B cell (primary cell): ENCODE measurements around the gene TRABD2A. TPM values are rescaled to one million over a fixed set of nuclear protein-coding genes. Genes with fewer than 3 reads are reported as not detected.

ENCODE experiments used
- ATAC-seq: fragments of 200-7000 bp; cut with Tn5 transposase; one replicate; pipeline ENCODE4 v1.10.0; 2021; ENCODE audit warnings: low read depth, mild to moderate bottlenecking, moderate number of reproducible peaks, moderate library complexity
- CTCF ChIA-PET: fragments of 350-600 bp; sonication (Branson Sonifier 250); formaldehyde crosslinking; loops from one replicate; lab custom pipeline; 2021; ENCODE audit warnings: antibody characterized with exemption, inconsistent platforms; lab: Charles Lee
- POLR2A ChIA-PET: fragments of 350-600 bp; sonication (Branson Sonifier 250); formaldehyde crosslinking; loops from one replicate; lab custom pipeline; 2021; ENCODE audit warnings: antibody characterized with exemption; lab: Charles Lee
- DNase-seq: peaks from one replicate; pipeline ENCODE4 v3.0.0; 2013
- H2AFZ ChIP-seq: 2 replicates; pipeline ENCODE4 v1.6.1; 2012; ENCODE audit warnings: mild to moderate bottlenecking, low read depth, low read length; ENCODE audit not compliant: insufficient read depth, poor library complexity, severe bottlenecking
- H3K27ac ChIP-seq, 2 donors: 1 replicate in 1 of 2; 2 replicates in 1 of 2; pipeline ENCODE4 v1.5.1; 2012 to 2013; ENCODE audit warnings: low read length in 2 of 2, mild to moderate bottlenecking in 2 of 2, moderate library complexity in 1 of 2
- H3K27me3 ChIP-seq, 4 experiments: fragments of 200-600 bp in 1 of 4; sonication (generic) in 1 of 4; replicated peaks in 1 of 4; 1 replicate in 2 of 4; 2 replicates in 2 of 4; pipeline versions ENCODE4 v1.6.1 to v1.7.0; 2013 to 2016; ENCODE audit warnings: low read length in 3 of 4, mild to moderate bottlenecking in 2 of 4, mixed read lengths in 1 of 4, moderate library complexity in 1 of 4; ENCODE audit not compliant: insufficient read depth in 4 of 4, control insufficient read depth in 3 of 4; ENCODE audit errors: control extremely low read depth in 1 of 4
- H3K36me3 ChIP-seq, 2 experiments: replicated peaks in 1 of 2; 1 replicate in 1 of 2; 2 replicates in 1 of 2; pipeline versions ENCODE4 v1.6.1 to v1.7.1; 2013; ENCODE audit warnings: low read length in 1 of 2; ENCODE audit not compliant: insufficient read depth in 2 of 2, control insufficient read depth in 1 of 2; ENCODE audit errors: control extremely low read depth in 1 of 2, extremely low read depth in 1 of 2
- H3K4me1 ChIP-seq, 2 donors: fragments of 200-600 bp in 1 of 2; sonication (generic) in 1 of 2; 1 replicate in 1 of 2; 2 replicates in 1 of 2; pipeline versions ENCODE4 v1.5.1 to v1.6.1; 2013 to 2017; ENCODE audit warnings: low read length in 2 of 2; ENCODE audit not compliant: control insufficient read depth in 2 of 2, insufficient read depth in 2 of 2
- H3K4me2 ChIP-seq: replicated peaks from 2 replicates; pipeline ENCODE3; 2012; ENCODE audit warnings: mild to moderate bottlenecking, low read depth, low read length; ENCODE audit not compliant: poor library complexity, severe bottlenecking
- H3K4me3 ChIP-seq, 5 experiments: fragments of 200-600 bp in 1 of 5; sonication (generic) in 1 of 5; 1 replicate in 3 of 5; 2 replicates in 2 of 5; pipeline versions ENCODE4 v1.5.1 to v1.7.0; 2011 to 2016; ENCODE audit warnings: low read length in 4 of 5, mild to moderate bottlenecking in 4 of 5, low read depth in 2 of 5, control low read depth in 1 of 5, moderate library complexity in 1 of 5; ENCODE audit not compliant: insufficient read depth in 1 of 5; ENCODE audit errors: control extremely low read depth in 1 of 5, extremely low read depth in 1 of 5
- H3K79me2 ChIP-seq: fragments of 200-600 bp; sonication (generic); one replicate; pipeline ENCODE4 v1.6.0; 2016; ENCODE audit warnings: low read length; ENCODE audit not compliant: control insufficient read depth, insufficient read depth
- H3K9ac ChIP-seq: fragments of 200-600 bp; sonication (generic); 2 replicates; pipeline ENCODE4 v1.6.1; 2017; ENCODE audit warnings: mild to moderate bottlenecking, low read length, moderate library complexity
- H3K9me3 ChIP-seq, 3 donors: one replicate each; pipeline versions ENCODE4 v1.6.1 to v1.7.1; 2013; ENCODE audit warnings: low read length in 2 of 3; ENCODE audit not compliant: control insufficient read depth in 2 of 3, insufficient read depth in 1 of 3; ENCODE audit errors: control extremely low read depth in 1 of 3
- H4K20me1 ChIP-seq: 2 replicates; pipeline ENCODE4 v1.6.0; 2012; ENCODE audit warnings: mild to moderate bottlenecking, low read length; ENCODE audit not compliant: insufficient read depth, control insufficient read depth, poor library complexity, severe bottlenecking
- H3K27ac Mint-ChIP-seq: one replicate; pipeline ENCODE4 v1.8.0; 2021; ENCODE audit warnings: mixed read lengths
- H3K27me3 Mint-ChIP-seq: one replicate; pipeline ENCODE4 v1.8.0; 2021; ENCODE audit warnings: mixed read lengths
- H3K4me1 Mint-ChIP-seq: one replicate; pipeline ENCODE4 v1.8.0; 2021; ENCODE audit warnings: mixed read lengths
- H3K4me3 Mint-ChIP-seq: one replicate; pipeline ENCODE4 v1.8.0; 2021; ENCODE audit warnings: mixed read lengths
- H3K9me3 Mint-ChIP-seq: one replicate; pipeline ENCODE4 v1.8.0; 2022; ENCODE audit warnings: mixed read lengths; ENCODE audit not compliant: insufficient read depth
- EZH2 ChIP-seq: IDR thresholded peaks from 2 replicates; pipeline ENCODE4 v1.6.1; 2012; ENCODE audit warnings: borderline replicate concordance, low read depth, mild to moderate bottlenecking, moderate library complexity, low read length; ENCODE audit not compliant: insufficient read depth, poor library complexity, severe bottlenecking
- WGBS: methylation state at CpG from one replicate; pipeline ENCODE4 v1.1.5; 2013; ENCODE audit warnings: missing lambda C conversion rate; ENCODE audit not compliant: insufficient coverage; 5-methylcytosine and 5-hydroxymethylcytosine counted together
- intact Hi-C: fragments of 100-400 bp; cut with micrococcal nuclease; formaldehyde crosslinking; loops from one replicate; pipeline ENCODE4 v1.10.0; 2022
- polyA plus RNA-seq: library from polyadenylated mRNA; depleted of rRNA; stranded (reverse); fragments of >200 nt; gene quantifications from 2 replicates; pipeline ENCODE4 v1.2.3, GENCODE V29; 2012
- total RNA-seq, 2 donors: library from RNA; stranded (reverse); fragments of 120-200 nt in 1 of 2; gene quantifications; 1 replicate in 1 of 2; 2 replicates in 1 of 2; pipeline versions ENCODE4 v1.2.3 to v1.2.4, GENCODE V29; 2013 to 2022
- TF ChIP-seq, protein P1 (sequence below): fragments of 200-600 bp; IDR thresholded peaks from one replicate; pipeline ENCODE4 v1.8.0; 2022; ENCODE audit warnings: antibody characterized with exemption, mild to moderate bottlenecking

TRABD2A gene
- total and polyA plus RNA-seq, 2 donors (not counting 1 experiment from before 2014, with no cell fraction given) = 10.1 to 11.3 TPM

DNA sequence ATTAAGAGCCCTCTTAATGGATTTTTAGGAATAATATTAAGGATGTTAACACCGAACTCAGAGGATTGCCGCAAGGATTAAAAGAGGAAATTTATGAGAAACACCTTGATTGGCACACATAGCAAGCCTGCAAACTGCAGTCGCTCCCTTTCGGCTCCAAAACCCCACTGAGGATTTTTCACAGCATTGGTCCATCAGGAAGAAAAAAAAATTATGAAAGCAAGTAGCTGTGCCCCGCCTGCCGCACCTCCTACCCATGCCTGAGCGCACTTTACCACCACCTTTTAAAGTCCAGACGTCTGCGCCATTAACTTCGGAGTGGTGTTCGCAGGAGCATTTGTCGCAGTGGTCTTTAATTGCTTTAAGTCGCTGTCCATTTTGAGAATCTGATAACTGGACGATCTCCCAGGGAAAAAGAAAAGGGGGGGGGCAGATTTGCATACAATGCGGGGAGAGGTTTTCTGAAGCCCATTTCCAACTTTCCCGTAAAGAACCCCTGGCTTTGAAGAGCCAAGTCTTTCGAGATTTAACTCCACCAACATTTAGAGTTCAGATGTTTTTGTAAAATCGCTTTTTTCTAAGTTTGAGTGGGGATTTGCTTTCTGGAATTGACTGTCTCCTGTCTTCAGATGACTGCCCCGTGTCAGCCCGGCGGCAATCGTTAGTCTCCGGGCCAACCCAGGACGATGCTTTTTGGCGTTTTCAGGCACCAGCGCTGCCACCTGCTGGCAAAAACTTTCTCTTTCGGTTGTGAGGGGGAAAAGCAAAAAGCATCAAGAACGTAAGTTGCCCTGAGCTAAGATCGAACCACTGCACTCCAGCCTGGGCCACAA, 913 bp upstream of the TRABD2A start:
- ChIA-PET CTCF (interaction anchor here (0.5 to 18.2 kb wide), 33 partner anchors 8 to 420 kb away, joined by 3 to 316 read pairs (median 4); partner anchors contain the start of genes DNAH6 and TMSB10), POLR2A (interaction anchor here (0.7 to 3.7 kb wide), 8 partner anchors 13 to 89 kb away, joined by 3 to 47 read pairs (median 4); partner anchors contain the start of genes KCMF1 and TMSB10)
- Mint-ChIP-seq H3K9me3 (no peaks in the 10 kb centered on the region), H3K27me3 (no peaks in the 10 kb centered on the region), H3K4me1 (peaks cover 36% of the 10 kb centered on the region), H3K27ac (peak overlapping the region; percentile 95), H3K4me3 (peak overlapping the region; percentile 92)
- ATAC-seq (peak; percentile 78), DNase-seq (peak; percentile 90)
- Histone ChIP-seq H2AFZ (peak overlapping the region; percentile 79), H3K4me1 (peaks cover 16 to 31% of the 10 kb centered on the region in 2 donors), H3K27ac (peak overlapping the region; percentile 72 to 92), H3K79me2 (peaks cover 9% of the 10 kb centered on the region), H3K27me3 (no peaks in the 10 kb centered on the region), H3K4me2 (peak overlapping the region; percentile 96), H3K4me3 (peak overlapping the region; percentile 66 to 98 (median 83)), H3K9me3 (no peaks in the 10 kb centered on the region), H3K36me3 (no peaks in the 10 kb centered on the region), H3K9ac (peak overlapping the region; percentile 89), H4K20me1 (no peaks in the 10 kb centered on the region)
- TF ChIP-seq, protein P1, sequence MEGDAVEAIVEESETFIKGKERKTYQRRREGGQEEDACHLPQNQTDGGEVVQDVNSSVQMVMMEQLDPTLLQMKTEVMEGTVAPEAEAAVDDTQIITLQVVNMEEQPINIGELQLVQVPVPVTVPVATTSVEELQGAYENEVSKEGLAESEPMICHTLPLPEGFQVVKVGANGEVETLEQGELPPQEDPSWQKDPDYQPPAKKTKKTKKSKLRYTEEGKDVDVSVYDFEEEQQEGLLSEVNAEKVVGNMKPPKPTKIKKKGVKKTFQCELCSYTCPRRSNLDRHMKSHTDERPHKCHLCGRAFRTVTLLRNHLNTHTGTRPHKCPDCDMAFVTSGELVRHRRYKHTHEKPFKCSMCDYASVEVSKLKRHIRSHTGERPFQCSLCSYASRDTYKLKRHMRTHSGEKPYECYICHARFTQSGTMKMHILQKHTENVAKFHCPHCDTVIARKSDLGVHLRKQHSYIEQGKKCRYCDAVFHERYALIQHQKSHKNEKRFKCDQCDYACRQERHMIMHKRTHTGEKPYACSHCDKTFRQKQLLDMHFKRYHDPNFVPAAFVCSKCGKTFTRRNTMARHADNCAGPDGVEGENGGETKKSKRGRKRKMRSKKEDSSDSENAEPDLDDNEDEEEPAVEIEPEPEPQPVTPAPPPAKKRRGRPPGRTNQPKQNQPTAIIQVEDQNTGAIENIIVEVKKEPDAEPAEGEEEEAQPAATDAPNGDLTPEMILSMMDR = peak; percentile 78
- TF ChIP-seq EZH2 = no peak
- intact Hi-C loops = loop anchor here (1.0 to 5.0 kb wide), 7 partner anchors 24 to 423 kb away; partner anchors contain the start of genes DNAH6, SUCLG1 and TMSB10
- 0% methylated on average over 15 of the region's 29 CpGs for WGBS

DNA sequence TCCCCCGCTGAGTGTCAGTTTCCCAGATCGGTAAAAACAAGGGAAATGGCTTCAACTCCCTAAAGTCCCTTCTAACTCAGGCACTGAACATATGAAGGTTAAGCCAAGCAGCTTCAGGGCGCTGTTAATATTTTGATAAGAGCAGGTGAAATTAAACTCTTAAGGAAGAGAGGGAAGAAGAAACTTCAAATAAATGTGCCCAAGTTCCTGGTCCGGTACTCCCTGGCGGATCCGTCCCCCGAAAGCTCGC, 564 bp downstream of the TRABD2A start:
- ATAC-seq (no peak), DNase-seq (no peak)
- 0% methylated on average over 8 of the region's 8 CpGs for WGBS
- Mint-ChIP-seq H3K4me3 (peak overlapping the region; percentile 84), H3K27ac (peak overlapping the region; percentile 81), H3K9me3 (no peaks in the 10 kb centered on the region), H3K4me1 (peaks cover 36% of the 10 kb centered on the region), H3K27me3 (no peaks in the 10 kb centered on the region)
- Histone ChIP-seq H3K27me3 (no peaks in the 10 kb centered on the region), H3K27ac (no peak overlapping the region), H3K4me2 (peak overlapping the region; percentile 96), H3K9me3 (no peaks in the 10 kb centered on the region), H2AFZ (peak overlapping the region; percentile 79), H3K9ac (peak overlapping the region; percentile 89), H3K4me3 (peak overlapping the region; percentile 61 to 98 (median 78)), H3K4me1 (peaks cover 16 to 31% of the 10 kb centered on the region in 2 donors), H3K36me3 (no peaks in the 10 kb centered on the region), H4K20me1 (no peaks in the 10 kb centered on the region), H3K79me2 (peaks cover 9% of the 10 kb centered on the region)
- POLR2A ChIA-PET = interaction anchor here (0.8 to 3.7 kb wide), 4 partner anchors 9 to 39 kb away, joined by 3 to 47 read pairs (median 11); partner anchors contain the start of gene TMSB10
- TF ChIP-seq EZH2 = no peak
- TF ChIP-seq, protein P1 = no peak
- CTCF ChIA-PET = interaction anchor here (0.9 to 18.2 kb wide), 10 partner anchors 14 to 387 kb away, joined by 3 to 316 read pairs (median 4); partner anchors contain the start of gene TMSB10
- intact Hi-C loops = loop anchor here (2.0 to 5.0 kb wide), 2 partner anchors 138 to 422 kb away; partner anchors contain the start of gene SUCLG1
